Endothelial cell of umbilical vein (primary cell): ENCODE data around the gene KLRB1. TPM values are rescaled to one million over a fixed set of nuclear protein-coding genes. Genes with fewer than 3 reads are reported as not detected.

Experiments
- BruUV-seq: library from RNA; stranded (reverse); fragments of 400-500 nt; replicated peaks from 2 replicates; lab custom pipeline; 2021; lab: Mats Ljungman, UMichigan
- CTCF ChIA-PET: fragments of 300-600, 350-600 bp; sonication (Branson Sonifier 250); formaldehyde crosslinking; loops from one replicate; lab custom pipeline; 2021; ENCODE audit warnings: antibody characterized with exemption, inconsistent platforms; lab: Charles Lee
- POLR2A ChIA-PET: fragments of 300-600, 350-600 bp; sonication (Branson Sonifier 250); formaldehyde crosslinking; loops from one replicate; lab custom pipeline; 2021; ENCODE audit warnings: antibody characterized with exemption, inconsistent platforms; lab: Charles Lee
- DNase-seq: peaks from one replicate; pipeline ENCODE4 v3.0.0-alpha.2; 2011; ENCODE audit warnings: low read depth, low spot score
- FAIRE-seq: peaks from 2 replicates; lab custom pipeline; 2011; peaks lifted over from hg19 to GRCh38; lab: Jason Lieb, UNC
- H2AFZ ChIP-seq: 2 replicates; pipeline ENCODE4 v1.6.0; 2012; ENCODE audit warnings: low read depth, low read length, control low read depth, inconsistent platforms
- H3K27ac ChIP-seq: 2 replicates; pipeline ENCODE4 v1.5.1; 2011; ENCODE audit warnings: low read depth, mild to moderate bottlenecking, control low read depth, low read length, moderate library complexity; ENCODE audit not compliant: insufficient read depth
- H3K27me3 ChIP-seq, 2 experiments: 2 replicates each; pipeline versions ENCODE4 v1.6.0 to v1.6.1; 2011; ENCODE audit warnings: low read length in 2 of 2, mixed read lengths in 1 of 2; ENCODE audit not compliant: control insufficient read depth in 2 of 2, insufficient read depth in 2 of 2
- H3K36me3 ChIP-seq, 2 experiments: 2 replicates in 1 of 2; 3 replicates in 1 of 2; pipeline ENCODE4 v1.5.1; 2011; ENCODE audit warnings: low read length in 2 of 2, mild to moderate bottlenecking in 1 of 2, moderate library complexity in 1 of 2; ENCODE audit not compliant: control insufficient read depth in 2 of 2, insufficient read depth in 2 of 2; ENCODE audit errors: extremely low read depth in 1 of 2
- H3K4me1 ChIP-seq: 3 replicates; pipeline ENCODE4 v1.5.1; 2011; ENCODE audit warnings: mild to moderate bottlenecking, low read length; ENCODE audit not compliant: control insufficient read depth, insufficient read depth; ENCODE audit errors: extremely low read depth
- H3K4me2 ChIP-seq: 2 replicates; pipeline ENCODE4 v1.6.1; 2011; ENCODE audit warnings: low read length, control low read depth, mixed read lengths; ENCODE audit not compliant: insufficient read depth
- H3K4me3 ChIP-seq, 3 experiments: fragments of 200-600 bp in 1 of 3; sonication (generic), shearing (Covaris generic) in 1 of 3; replicated peaks in 1 of 3; 2 replicates each; pipeline ENCODE4 v1.5.1; 2011 to 2016; ENCODE audit warnings: control low read depth in 3 of 3, low read length in 3 of 3, mild to moderate bottlenecking in 2 of 3, inconsistent platforms in 1 of 3, low read depth in 1 of 3, moderate library complexity in 1 of 3; ENCODE audit not compliant: insufficient read depth in 1 of 3
- H3K79me2 ChIP-seq: 2 replicates; pipeline ENCODE4 v1.6.0; 2012; ENCODE audit warnings: low read length, inconsistent platforms; ENCODE audit not compliant: control insufficient read depth, insufficient read depth
- H3K9ac ChIP-seq: replicated peaks from 2 replicates; pipeline ENCODE3; 2011; ENCODE audit warnings: low read length, control low read depth; ENCODE audit not compliant: insufficient read depth; ENCODE audit errors: extremely low read depth
- H3K9me1 ChIP-seq: replicated peaks from 3 replicates; pipeline ENCODE4 v1.6.0; 2011; ENCODE audit warnings: mild to moderate bottlenecking, low read length; ENCODE audit not compliant: control insufficient read depth, insufficient read depth; ENCODE audit errors: extremely low read depth
- H3K9me3 ChIP-seq: replicated peaks from 2 replicates; pipeline ENCODE4 v1.5.1; 2012; ENCODE audit warnings: low read length, inconsistent platforms; ENCODE audit not compliant: control insufficient read depth, insufficient read depth
- H4K20me1 ChIP-seq: replicated peaks from 2 replicates; pipeline ENCODE3; 2011; ENCODE audit warnings: mild to moderate bottlenecking, low read length; ENCODE audit not compliant: control insufficient read depth, insufficient read depth; ENCODE audit errors: extremely low read depth
- JUN ChIP-seq: IDR thresholded peaks from 2 replicates; pipeline ENCODE4 v1.6.1; 2011; ENCODE audit warnings: borderline replicate concordance, low read depth; ENCODE audit not compliant: insufficient read length, insufficient read depth
- POLR2A ChIP-seq: IDR thresholded peaks from 2 replicates; pipeline ENCODE4 v1.6.1; 2012; ENCODE audit warnings: low read depth, mild to moderate bottlenecking, control low read depth, low read length
- POLR2AphosphoS5 ChIP-seq: IDR thresholded peaks from 2 replicates; pipeline ENCODE4 v1.6.1; 2012; ENCODE audit warnings: low read depth, mild to moderate bottlenecking, control low read depth, low read length, moderate library complexity; ENCODE audit not compliant: insufficient read depth
- dilution Hi-C: fragments of 300-500 bp; cut with MboI; formaldehyde crosslinking; loops from one replicate; pipeline ENCODE4 v1.15.0; 2019; ENCODE audit warnings: low sequenced_read_pairs; ENCODE audit not compliant: extremely low pct_ligation_motif_present
- intact Hi-C: fragments of 100-400 bp; cut with micrococcal nuclease; formaldehyde crosslinking; loops from one replicate; pipeline ENCODE4 v1.10.0; 2022
- polyA plus RNA-seq, 4 experiments: library from polyadenylated mRNA; depleted of rRNA in 3 of 4; stranded (reverse) in 3 of 4; unstranded in 1 of 4; fragments of >200 nt; gene quantifications; 2 replicates each; pipeline versions ENCODE4 v1.2.1 to v1.2.3, GENCODE V29; 2011 to 2012; ENCODE audit warnings: missing spikeins in 1 of 4
- total RNA-seq: library from RNA; stranded (reverse); gene quantifications from 2 replicates; pipeline ENCODE4 v1.2.3, GENCODE V29; 2021
- TF ChIP-seq, protein P1 (sequence below): IDR thresholded peaks from 2 replicates; pipeline ENCODE4 v1.6.1; 2011; ENCODE audit not compliant: insufficient read depth, insufficient read length

Gene KLRB1
- total and polyA plus RNA-seq, 2 donors (not counting 3 experiments of a cell fraction or from before 2014, with no cell fraction given) = not detected

- peak; percentile 77 for TF ChIP-seq POLR2AphosphoS5
- TF ChIP-seq, protein P1, sequence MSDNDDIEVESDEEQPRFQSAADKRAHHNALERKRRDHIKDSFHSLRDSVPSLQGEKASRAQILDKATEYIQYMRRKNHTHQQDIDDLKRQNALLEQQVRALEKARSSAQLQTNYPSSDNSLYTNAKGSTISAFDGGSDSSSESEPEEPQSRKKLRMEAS = peak; percentile 1
- no peak for TF ChIP-seq JUN
- peak; percentile 50 for TF ChIP-seq POLR2A
- Histone ChIP-seq H4K20me1 (no peaks in the 10 kb centered on the region), H3K9me3 (no peaks in the 10 kb centered on the region), H3K36me3 (no peaks in the 10 kb centered on the region), H3K79me2 (peaks cover 10% of the 10 kb centered on the region), H2AFZ (peak overlapping the region; percentile 85), H3K9ac (peak overlapping the region; percentile 83), H3K27me3 (no peaks in the 10 kb centered on the region), H3K9me1 (no peaks in the 10 kb centered on the region), H3K4me1 (peaks cover 40% of the 10 kb centered on the region), H3K4me2 (peak overlapping the region; percentile 98), H3K4me3 (peak overlapping the region; percentile 57 to 91 (median 85)), H3K27ac (peak overlapping the region; percentile 72)
- FAIRE-seq (peak; percentile 68), DNase-seq (peak; percentile 54)
- ChIA-PET CTCF (interaction anchor here (0.6 to 3.2 kb wide), 8 partner anchors 12 to 103 kb away, joined by 3 to 22 read pairs (median 6); no protein-coding TSS in a partner anchor), POLR2A (interaction anchor here (0.5 kb wide), 1 partner anchor 453 kb away, joined by 4 read pairs; no protein-coding TSS in a partner anchor)
- intact Hi-C loops = loop anchor here (1.0 kb wide), 1 partner anchor 25 kb away; no protein-coding TSS in a partner anchor
- dilution Hi-C loops = no loop called here
- TSS peak; percentile 49 for BruUV-seq
Measured at GRCh38 chr12:9647825-9648700, 40.3 kb upstream of the KLRB1 start.
